ES-I3 (cell line): ENCODE measurements around the gene SLC43A3.
"Not testable (repeated sequence)": the region's sequence is repeated elsewhere in the genome, so short reads cannot be mapped to it uniquely, and the experiment has no call there.

ENCODE experiments used
- H3K36me3 ChIP-seq: 2 replicates; pipeline ENCODE4 v1.6.1; 2013; ENCODE audit warnings: mild to moderate bottlenecking, low read length, control low read depth, moderate library complexity; ENCODE audit not compliant: insufficient read depth
- H3K4me1 ChIP-seq: 2 replicates; pipeline ENCODE4 v1.6.1; 2013; ENCODE audit warnings: mild to moderate bottlenecking, control low read depth, low read length; ENCODE audit not compliant: insufficient read depth
- H3K9ac ChIP-seq: 2 replicates; pipeline ENCODE4 v1.6.1; 2013; ENCODE audit warnings: low read depth, mild to moderate bottlenecking, low read length, moderate library complexity
- H3K9me3 ChIP-seq: 2 replicates; pipeline ENCODE4 v1.6.1; 2013; ENCODE audit warnings: mild to moderate bottlenecking, low read length, moderate library complexity; ENCODE audit not compliant: control insufficient read depth, insufficient read depth

SLC43A3 gene

DNA sequence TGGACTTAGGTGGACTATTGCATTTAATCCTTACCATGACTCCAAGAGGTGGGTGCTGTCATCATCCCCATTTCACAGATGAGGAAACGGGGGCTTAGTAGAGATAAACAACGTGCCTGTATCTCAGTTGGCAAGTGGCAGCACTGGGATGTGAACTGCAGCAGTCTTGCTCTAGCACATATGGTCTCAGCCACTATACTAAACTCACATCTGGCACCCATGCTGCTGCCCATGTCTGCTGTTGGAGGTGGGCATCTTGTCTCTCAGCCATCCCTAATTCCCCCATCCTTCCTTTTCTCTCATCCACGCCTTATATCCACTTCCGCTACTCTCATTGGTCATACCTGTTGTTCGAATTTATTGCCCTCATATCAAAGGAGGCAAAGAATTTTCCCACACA lies 49.8 kb downstream of the SLC43A3 start:
- no peaks in the 10 kb centered on the region for H3K4me1 ChIP-seq

DNA sequence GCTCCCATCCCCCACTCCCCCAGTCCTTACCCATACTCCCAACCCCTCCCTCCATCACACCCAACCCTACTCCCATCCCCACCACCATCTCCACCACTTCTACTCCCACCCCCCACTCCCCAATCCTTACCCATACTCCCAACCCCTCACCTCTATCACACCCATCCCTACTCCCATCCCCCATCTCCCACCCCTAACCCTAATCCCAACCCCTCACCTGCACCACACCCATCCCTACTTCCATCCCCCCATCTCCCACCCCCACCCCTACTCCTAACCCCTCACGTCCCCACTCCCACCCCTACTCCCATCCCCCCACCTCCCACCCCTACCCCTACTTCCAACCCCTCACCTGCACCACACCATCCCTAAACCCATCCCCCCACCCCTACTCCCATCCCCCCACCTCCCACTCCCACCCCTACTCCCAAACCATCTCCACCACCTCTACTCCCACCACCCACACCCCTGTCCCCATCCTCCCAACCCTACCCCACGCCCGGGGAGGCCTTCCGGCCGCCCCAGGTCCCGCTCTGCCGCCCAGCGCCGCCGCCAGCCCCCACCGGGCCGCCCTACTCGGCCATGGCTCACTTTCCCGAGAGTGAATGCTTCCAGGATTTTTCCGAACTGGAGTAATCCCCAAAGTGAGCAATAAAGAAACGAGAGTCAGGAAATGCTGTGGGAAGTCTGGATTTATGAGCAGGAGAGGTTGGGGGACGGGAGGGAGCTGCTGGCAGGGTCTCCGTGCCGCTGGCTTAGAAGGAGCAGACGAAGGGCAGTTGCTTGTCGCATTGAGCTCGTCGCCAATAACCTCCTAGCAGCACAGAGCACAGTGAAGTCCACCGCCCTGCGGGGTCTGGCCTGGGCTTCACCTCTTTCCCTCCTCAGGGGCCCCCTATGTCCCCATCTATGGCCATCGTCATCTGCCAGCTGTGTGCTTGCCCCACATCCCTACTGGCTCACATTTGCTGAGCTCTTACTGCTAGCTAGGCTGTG lies 50.5 kb downstream of the SLC43A3 start:
- H3K9me3 ChIP-seq, result no peaks in the 10 kb centered on the region
- H3K9ac ChIP-seq, result no peak overlapping the region; the same call in 1 of the 2 replicates
- no peaks in the 10 kb centered on the region for H3K36me3 ChIP-seq
- H3K4me1 ChIP-seq, result no peaks in the 10 kb centered on the region

More for the DNA sequence above, 49.8 kb downstream of the SLC43A3 start:
- Histone ChIP-seq H3K9ac (no peak overlapping the region), H3K9me3 (no peaks in the 10 kb centered on the region), H3K36me3 (no peaks in the 10 kb centered on the region)

DNA sequence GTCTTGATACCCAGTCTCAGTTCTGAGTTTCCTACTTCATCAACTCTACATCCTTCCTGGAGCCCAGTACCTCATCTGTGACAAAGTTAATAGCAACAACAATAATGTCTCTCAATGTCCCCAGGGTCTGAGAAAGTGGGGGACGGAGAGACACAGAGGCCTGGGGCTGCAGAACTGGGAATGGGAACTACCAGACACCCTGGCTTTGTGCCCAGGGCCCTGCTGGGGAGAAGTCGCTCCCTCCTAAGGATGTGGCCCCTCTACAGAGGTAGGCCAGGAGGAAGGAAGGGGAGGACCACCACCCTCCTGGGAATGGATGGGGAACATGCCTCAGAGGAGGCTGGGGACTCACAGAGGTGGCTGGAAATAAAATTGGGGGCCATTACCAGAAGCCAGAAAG lies 51.4 kb downstream of the SLC43A3 start:
- H3K36me3 ChIP-seq, result no peaks in the 10 kb centered on the region
- no peak overlapping the region for H3K9ac ChIP-seq
- no peaks in the 10 kb centered on the region for H3K4me1 ChIP-seq
- no peaks in the 10 kb centered on the region for H3K9me3 ChIP-seq

DNA sequence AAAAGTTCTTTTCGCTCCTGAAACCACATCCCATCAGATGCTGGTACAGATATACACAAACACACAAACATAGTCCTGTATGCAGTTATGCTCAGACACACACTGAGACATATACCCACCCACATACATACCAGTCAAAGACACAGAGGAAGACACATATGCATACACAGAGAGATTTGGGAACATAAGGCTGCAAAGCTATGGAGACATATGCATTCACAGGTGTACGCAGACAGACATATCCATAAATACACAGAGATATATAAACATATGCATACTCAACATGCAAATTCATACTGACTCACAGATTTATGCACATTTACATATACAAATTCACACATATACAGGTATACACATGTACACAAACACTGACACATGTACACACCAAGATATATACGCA lies 52.0 kb downstream of the SLC43A3 start:
- Histone ChIP-seq H3K9me3 (no peaks in the 10 kb centered on the region), H3K9ac (no peak overlapping the region), H3K36me3 (no peaks in the 10 kb centered on the region), H3K4me1 (no peaks in the 10 kb centered on the region)

DNA sequence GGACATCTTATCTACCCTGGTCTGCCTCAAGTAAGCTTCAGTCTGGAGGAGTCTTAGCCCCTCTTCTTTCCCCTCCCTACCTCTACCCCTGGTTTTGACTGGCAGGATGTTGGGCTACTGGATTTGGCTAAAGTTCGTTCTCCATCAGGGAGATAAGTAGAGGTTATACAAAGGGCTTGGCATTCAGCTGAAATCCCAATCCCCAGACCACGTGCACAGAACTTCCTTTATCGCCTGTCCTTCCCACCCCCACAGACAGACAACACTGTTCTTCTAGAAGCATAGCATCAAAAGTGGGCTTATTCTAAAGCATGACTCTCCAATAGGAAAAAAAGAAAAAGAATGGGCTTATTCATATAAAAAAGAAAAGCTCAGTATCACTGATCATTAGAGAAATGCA lies 53.8 kb downstream of the SLC43A3 start:
- Histone ChIP-seq H3K4me1 (no peaks in the 10 kb centered on the region), H3K36me3 (no peaks in the 10 kb centered on the region), H3K9me3 (no peaks in the 10 kb centered on the region), H3K9ac (no peak overlapping the region)

DNA sequence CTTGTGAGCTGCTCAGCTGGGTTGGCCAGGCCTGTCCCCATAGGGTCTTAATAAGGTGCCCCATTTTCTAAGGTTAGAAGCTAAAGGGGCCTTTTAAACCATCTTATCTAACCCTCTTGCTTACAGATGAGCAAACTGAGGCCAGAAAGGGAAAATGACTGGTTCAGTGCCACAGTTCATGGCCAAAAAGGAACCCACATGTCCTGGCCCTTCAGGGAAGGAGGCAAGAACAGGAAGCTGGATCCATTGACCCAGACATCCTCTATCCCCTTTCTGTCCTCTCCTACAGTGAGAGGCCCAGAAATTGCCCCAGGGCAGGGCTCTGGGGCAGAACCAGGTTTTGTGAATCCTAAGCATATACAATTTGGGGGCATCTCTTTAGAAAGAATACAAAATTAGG lies 56.0 kb downstream of the SLC43A3 start:
- H3K9me3 ChIP-seq, result no peaks in the 10 kb centered on the region
- H3K4me1 ChIP-seq, result peaks cover 6% of the 10 kb centered on the region
- H3K9ac ChIP-seq, result no peak overlapping the region
- no peaks in the 10 kb centered on the region for H3K36me3 ChIP-seq

DNA sequence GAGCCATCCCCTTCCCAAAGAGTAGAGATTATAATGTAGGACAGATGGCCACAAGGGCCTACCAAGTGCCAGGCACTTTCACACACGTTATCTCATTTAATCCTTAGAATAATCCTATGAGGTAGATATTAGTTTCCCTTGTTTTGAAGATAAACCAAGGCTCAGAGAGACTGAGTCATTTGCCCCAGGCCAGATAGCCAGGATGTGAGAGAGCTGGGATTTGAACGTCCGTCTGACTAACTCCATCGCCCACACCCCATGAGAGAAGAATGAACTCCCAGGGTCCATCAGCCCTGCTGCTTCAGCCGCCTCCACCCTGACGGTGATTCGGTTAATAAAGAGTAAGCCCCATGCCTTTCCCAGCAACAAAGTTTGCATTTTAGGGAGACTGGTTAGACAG lies 56.7 kb downstream of the SLC43A3 start:
- Histone ChIP-seq H3K36me3 (no peaks in the 10 kb centered on the region), H3K9me3 (no peaks in the 10 kb centered on the region), H3K9ac (no peak overlapping the region), H3K4me1 (peaks cover 13% of the 10 kb centered on the region)

DNA sequence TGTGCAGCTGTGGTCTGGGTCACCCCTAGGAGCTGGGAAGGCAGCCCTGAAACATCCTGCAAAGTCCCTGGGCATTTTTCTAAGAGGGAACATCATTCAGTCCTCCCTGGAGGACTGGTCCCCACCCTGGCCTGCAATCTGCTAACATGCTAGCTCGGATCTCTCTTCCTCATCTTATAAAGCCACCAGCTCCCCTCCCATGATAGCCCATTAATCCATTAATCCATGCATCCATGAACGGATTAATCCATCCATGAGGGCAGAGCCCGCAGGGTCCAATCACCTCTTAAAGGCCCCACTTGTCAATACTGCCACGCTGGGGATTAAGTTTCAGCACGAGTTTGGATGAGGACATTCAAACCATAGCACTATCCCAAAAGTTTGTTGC lies 58.1 kb downstream of the SLC43A3 start:
- peaks cover 16% of the 10 kb centered on the region for H3K4me1 ChIP-seq
- no peaks in the 10 kb centered on the region for H3K36me3 ChIP-seq
- no peaks in the 10 kb centered on the region for H3K9me3 ChIP-seq
- no peak overlapping the region for H3K9ac ChIP-seq

DNA sequence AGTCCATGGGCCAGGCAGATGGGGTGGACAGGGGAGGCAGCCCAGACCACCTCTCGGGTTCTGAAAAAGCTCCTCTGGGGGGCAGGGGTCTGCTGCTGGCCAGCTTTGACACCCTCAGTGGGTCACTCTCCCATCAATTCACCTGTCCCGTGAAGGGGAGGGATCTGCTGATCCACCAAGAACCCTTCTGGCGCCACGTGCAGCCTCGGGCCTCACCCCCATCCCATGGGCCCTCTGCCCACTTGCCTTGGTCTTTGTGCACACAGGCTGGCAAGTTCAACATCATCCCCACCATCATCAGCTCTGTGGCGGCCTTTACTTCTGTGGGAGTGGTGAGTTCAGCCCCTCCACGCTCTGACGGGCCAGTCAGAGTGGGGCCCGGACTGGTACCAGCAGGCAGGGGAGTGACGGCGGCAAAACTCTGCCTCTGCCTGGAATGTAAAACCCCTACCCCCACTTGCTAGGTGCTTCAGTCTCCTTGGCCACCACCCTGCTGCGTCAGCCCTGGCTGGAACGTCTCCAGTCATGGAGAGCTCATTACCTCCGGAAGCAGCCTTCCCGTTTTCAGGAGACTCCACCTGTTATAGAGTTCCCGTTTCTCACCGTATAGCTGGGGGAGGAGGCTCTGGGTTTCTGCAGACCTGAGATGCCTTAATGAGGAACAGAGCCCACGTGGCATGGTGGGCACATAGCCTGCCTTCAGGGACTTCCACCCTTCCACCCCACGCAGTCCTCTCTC lies 58.6 kb downstream of the SLC43A3 start:
- no peaks in the 10 kb centered on the region for H3K36me3 ChIP-seq
- H3K9me3 ChIP-seq, result no peaks in the 10 kb centered on the region; the same call in 1 of the 2 replicates
- no peak overlapping the region for H3K9ac ChIP-seq
- H3K4me1 ChIP-seq, result peaks cover 16% of the 10 kb centered on the region

DNA sequence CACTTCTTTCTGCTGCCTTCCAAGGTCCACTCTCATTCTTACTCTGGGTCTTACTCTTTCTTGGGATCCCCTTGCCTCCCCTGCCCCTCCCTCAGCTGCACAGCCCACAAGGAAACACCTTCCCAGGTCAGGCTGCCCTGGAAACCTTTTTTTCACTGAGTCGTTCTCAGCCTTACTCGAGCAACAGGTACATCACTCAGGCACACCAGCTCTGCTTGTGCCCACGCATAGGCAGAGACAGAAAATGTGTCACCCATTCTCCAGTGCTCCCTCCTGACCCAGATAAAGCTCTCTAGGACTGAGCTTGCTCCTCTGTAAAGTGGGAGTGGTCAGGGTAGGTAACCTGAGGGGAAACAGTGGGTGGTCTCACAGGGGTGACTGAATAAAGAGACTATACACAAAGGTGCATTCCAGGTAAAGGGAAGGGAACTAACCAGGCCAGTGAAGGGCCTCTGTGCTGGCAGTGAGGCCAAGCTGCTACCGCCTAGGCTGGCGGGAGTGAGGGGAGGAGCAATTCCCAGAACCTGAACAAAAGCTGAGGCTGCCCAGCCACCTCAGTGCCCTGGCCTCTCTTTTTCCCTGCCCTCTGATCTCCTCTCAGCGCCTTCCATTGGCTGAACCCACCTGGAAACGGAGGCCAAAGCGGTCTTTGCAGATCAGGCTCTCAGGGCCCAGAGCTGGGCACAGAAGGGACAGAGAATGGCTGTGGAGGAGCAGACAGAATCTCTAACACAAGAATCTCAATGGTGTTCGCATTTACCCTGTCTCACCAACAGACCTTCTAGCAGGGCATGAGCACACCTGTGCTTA lies 61.9 kb downstream of the SLC43A3 start:
- H3K9ac ChIP-seq, result no peak overlapping the region
- H3K9me3 ChIP-seq, result no peaks in the 10 kb centered on the region; the same call in 1 of the 2 replicates
- no peaks in the 10 kb centered on the region for H3K36me3 ChIP-seq
- peaks cover 16% of the 10 kb centered on the region for H3K4me1 ChIP-seq

DNA sequence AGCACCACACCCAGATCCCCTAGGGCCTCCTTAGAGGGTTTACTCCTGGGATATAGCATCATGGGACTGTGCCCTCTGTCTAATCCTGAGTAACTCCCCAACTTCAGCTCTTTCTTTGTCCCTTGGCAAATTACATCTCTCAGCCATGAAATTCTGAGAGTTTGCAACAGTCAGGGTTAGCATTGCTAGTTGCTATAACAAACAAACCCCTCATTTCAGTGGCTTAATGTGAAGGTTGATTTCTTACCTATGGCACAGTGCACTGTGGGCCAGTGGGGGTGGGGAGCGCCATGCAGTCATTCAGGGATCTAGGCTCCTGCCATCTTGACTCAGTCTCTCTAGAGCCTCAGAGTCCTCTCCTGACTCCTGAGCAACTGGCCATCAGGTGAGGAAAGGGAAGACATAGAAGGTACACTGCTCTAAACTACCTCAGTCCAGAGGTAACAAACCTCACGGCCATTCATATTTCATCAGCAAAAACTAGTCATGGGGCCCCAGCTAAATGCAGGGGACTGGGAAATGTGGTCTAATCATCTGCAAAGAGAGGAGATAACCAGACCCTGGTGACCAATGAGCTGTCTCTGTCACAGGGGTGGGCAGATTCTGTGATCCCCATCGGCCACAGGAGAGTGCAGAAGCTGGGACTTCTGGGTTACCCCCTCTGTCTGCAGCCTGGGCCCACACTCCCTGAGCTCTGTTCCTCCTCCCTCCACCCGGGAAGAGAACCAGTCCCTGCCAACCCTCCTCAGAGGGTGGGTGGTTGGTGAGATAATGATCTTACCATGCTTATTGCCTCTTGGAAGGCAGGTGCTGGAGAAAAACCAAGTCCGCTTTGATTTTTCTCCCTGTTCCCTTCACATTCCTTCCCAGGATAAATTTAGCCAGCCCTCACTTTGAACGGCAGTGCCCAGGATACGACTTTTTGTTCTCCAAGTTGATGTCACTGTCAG lies 63.5 kb downstream of the SLC43A3 start:
- H3K4me1 ChIP-seq, result peaks cover 16% of the 10 kb centered on the region
- H3K9me3 ChIP-seq, result no peaks in the 10 kb centered on the region; the same call in 1 of the 2 replicates
- no peaks in the 10 kb centered on the region for H3K36me3 ChIP-seq
- no peak overlapping the region for H3K9ac ChIP-seq

DNA sequence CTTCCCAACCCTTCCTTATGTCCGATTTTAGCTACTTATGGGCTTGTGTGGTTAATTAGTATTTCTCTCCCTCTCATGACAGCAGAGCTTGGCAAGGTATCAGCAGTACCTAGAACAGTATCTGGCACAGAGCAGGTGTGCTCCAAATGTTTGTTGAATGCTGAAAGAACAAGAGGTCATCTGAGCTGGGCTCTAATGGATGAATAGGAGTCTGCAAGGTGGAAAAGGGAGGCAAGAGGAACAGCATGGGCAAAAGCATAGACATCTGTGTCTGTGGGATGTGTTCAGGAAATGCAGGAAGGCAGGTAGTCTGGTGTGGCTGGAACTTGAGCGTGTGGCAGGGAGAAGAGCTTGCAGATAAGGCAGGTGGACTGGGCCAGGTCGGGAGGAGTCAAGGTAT lies 65.0 kb downstream of the SLC43A3 start:
- H3K9me3 ChIP-seq, result no peaks in the 10 kb centered on the region; the same call in 1 of the 2 replicates
- H3K9ac ChIP-seq, result no peak overlapping the region
- no peaks in the 10 kb centered on the region for H3K36me3 ChIP-seq
- H3K4me1 ChIP-seq, result peaks cover 19% of the 10 kb centered on the region

DNA sequence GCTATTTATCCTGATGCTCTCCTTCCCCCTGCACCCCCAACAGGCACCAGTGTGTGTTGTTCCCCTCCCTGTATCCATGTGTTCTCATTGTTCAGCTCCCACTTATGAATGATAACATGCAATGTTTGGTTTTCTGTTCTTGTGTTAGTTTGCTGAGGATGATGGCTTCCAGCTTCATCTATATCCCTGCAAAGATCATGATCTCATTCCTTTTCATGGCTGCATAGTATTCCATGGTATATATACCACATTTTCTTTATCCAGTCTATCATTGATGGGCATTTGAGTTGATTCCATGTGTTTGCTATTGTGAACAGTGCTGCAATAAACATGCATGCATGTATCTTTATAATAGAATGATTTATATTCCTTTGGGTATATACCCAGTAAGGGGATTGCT lies 65.5 kb downstream of the SLC43A3 start:
- not testable (repeated sequence) for H3K9ac ChIP-seq, H3K9me3 ChIP-seq, H3K36me3 ChIP-seq
- peaks cover 19% of the 10 kb centered on the region for H3K4me1 ChIP-seq
